CD14-positive monocyte (primary cell): Measurements from ENCODE around the gene IFNA16. TPM values are rescaled to one million over a fixed set of nuclear protein-coding genes. Genes with fewer than 3 reads are reported as not detected.
"Not testable (repeated sequence)": the region's sequence is repeated elsewhere in the genome, so short reads cannot be mapped to it uniquely, and the experiment has no call there.

Source experiments
- DNase-seq, 3 donors: peaks; one replicate each; pipeline ENCODE4 v3.0.0-alpha.2; 2011 to 2022
- H2AFZ ChIP-seq: 2 replicates; pipeline ENCODE4 v1.6.0; 2012; ENCODE audit warnings: mild to moderate bottlenecking, low read depth, low read length, inconsistent platforms; ENCODE audit not compliant: insufficient read depth, poor library complexity, severe bottlenecking
- H3K27ac ChIP-seq, 2 donors: 1 replicate in 1 of 2; 2 replicates in 1 of 2; pipeline ENCODE4 v1.5.1; 2012 to 2013; ENCODE audit warnings: low read length in 2 of 2, control low read depth in 1 of 2, inconsistent platforms in 1 of 2, low read depth in 1 of 2, mild to moderate bottlenecking in 1 of 2
- H3K27me3 ChIP-seq, 2 donors: one replicate each; pipeline versions ENCODE4 v1.6.0 to v1.6.1; 2011 to 2013; ENCODE audit warnings: low read length in 2 of 2; ENCODE audit not compliant: control insufficient read depth in 2 of 2, insufficient read depth in 2 of 2
- H3K36me3 ChIP-seq, 2 donors: replicated peaks in 1 of 2; 1 replicate in 1 of 2; 2 replicates in 1 of 2; pipeline versions ENCODE4 v1.5.1 to v1.6.1; 2012 to 2013; ENCODE audit warnings: low read length in 2 of 2, control low read depth in 1 of 2, inconsistent platforms in 1 of 2, mild to moderate bottlenecking in 1 of 2; ENCODE audit not compliant: insufficient read depth in 2 of 2, control insufficient read depth in 1 of 2
- H3K4me1 ChIP-seq, 2 donors: 1 replicate in 1 of 2; 2 replicates in 1 of 2; pipeline versions ENCODE4 v1.5.1 to v1.6.1; 2012 to 2013; ENCODE audit warnings: low read length in 2 of 2, control low read depth in 1 of 2, inconsistent platforms in 1 of 2, mild to moderate bottlenecking in 1 of 2, moderate library complexity in 1 of 2; ENCODE audit not compliant: insufficient read depth in 2 of 2, control insufficient read depth in 1 of 2
- H3K4me2 ChIP-seq: replicated peaks from 2 replicates; pipeline ENCODE3; 2012; ENCODE audit warnings: low read length, moderate library complexity, mild to moderate bottlenecking; ENCODE audit not compliant: poor library complexity, severe bottlenecking; ENCODE audit errors: extremely low read depth
- H3K4me3 ChIP-seq, 3 experiments: fragments of 200-600 bp in 1 of 3; sonication (generic) in 1 of 3; replicated peaks in 1 of 3; 1 replicate in 2 of 3; 2 replicates in 1 of 3; pipeline ENCODE4 v1.5.1; 2011 to 2013; ENCODE audit warnings: low read length in 3 of 3, mild to moderate bottlenecking in 3 of 3, control low read depth in 2 of 3, low read depth in 2 of 3, inconsistent platforms in 1 of 3, moderate library complexity in 1 of 3
- H3K79me2 ChIP-seq: 2 replicates; pipeline ENCODE4 v1.6.0; 2012; ENCODE audit warnings: mild to moderate bottlenecking, control low read depth, inconsistent platforms, low read length, moderate library complexity; ENCODE audit not compliant: insufficient read depth
- H3K9ac ChIP-seq: 2 replicates; pipeline ENCODE4 v1.6.0; 2017; ENCODE audit warnings: low read length, mild to moderate bottlenecking; ENCODE audit not compliant: insufficient read depth, poor library complexity, severe bottlenecking
- H3K9me3 ChIP-seq, 2 donors: replicated peaks in 1 of 2; 1 replicate in 1 of 2; 2 replicates in 1 of 2; pipeline versions ENCODE4 v1.5.1 to v1.6.1; 2012 to 2013; ENCODE audit warnings: low read length in 2 of 2, control low read depth in 1 of 2; ENCODE audit not compliant: control insufficient read depth in 1 of 2, insufficient read depth in 1 of 2
- H4K20me1 ChIP-seq: 2 replicates; pipeline ENCODE4 v1.6.0; 2012; ENCODE audit warnings: mild to moderate bottlenecking, low read length, control low read depth, moderate library complexity; ENCODE audit not compliant: insufficient read depth
- H3K27ac Mint-ChIP-seq, 7 donors: one replicate each; pipeline ENCODE4 v1.8.0; 2020; ENCODE audit warnings: mild to moderate bottlenecking in 7 of 7, mixed read lengths in 7 of 7, moderate library complexity in 6 of 7, inconsistent platforms in 2 of 7
- H3K27me3 Mint-ChIP-seq, 3 donors: one replicate each; pipeline ENCODE4 v1.8.0; 2021 to 2022; ENCODE audit warnings: low read depth in 3 of 3, mild to moderate bottlenecking in 3 of 3, mixed read lengths in 3 of 3, moderate library complexity in 3 of 3, inconsistent platforms in 1 of 3
- H3K36me3 Mint-ChIP-seq, 2 donors: one replicate each; pipeline ENCODE4 v1.8.0; 2020; ENCODE audit warnings: mixed read lengths in 2 of 2, inconsistent platforms in 1 of 2, mild to moderate bottlenecking in 1 of 2
- H3K4me1 Mint-ChIP-seq: one replicate; pipeline ENCODE4 v1.8.0; 2020; ENCODE audit warnings: mild to moderate bottlenecking, mixed read lengths
- H3K4me3 Mint-ChIP-seq, 2 donors: one replicate each; pipeline ENCODE4 v1.8.0; 2020; ENCODE audit warnings: mild to moderate bottlenecking in 2 of 2, mixed read lengths in 2 of 2, moderate library complexity in 1 of 2
- H3K9me3 Mint-ChIP-seq, 7 donors: one replicate each; pipeline ENCODE4 v1.8.0; 2020 to 2022; ENCODE audit warnings: mixed read lengths in 7 of 7, mild to moderate bottlenecking in 6 of 7, moderate library complexity in 6 of 7, inconsistent platforms in 2 of 7
- WGBS: methylation state at CpG from one replicate; pipeline ENCODE4 v1.1.5; 2013; ENCODE audit warnings: missing lambda C conversion rate; ENCODE audit not compliant: insufficient coverage; 5-methylcytosine and 5-hydroxymethylcytosine counted together
- intact Hi-C, 2 donors: fragments of 100-400 bp; cut with micrococcal nuclease; formaldehyde crosslinking; loops; one replicate each; pipeline versions ENCODE4 v1.15.0 to v1.15.1; 2023
- polyA minus RNA-seq: library from RNA; depleted of rRNA, polyadenylated mRNA; stranded (reverse); fragments of >200 nt; gene quantifications from 2 replicates; pipeline ENCODE4 v1.2.3, GENCODE V29; 2012
- polyA plus RNA-seq, 3 donors: library from polyadenylated mRNA; depleted of rRNA in 1 of 3; unstranded in 2 of 3; stranded (reverse) in 1 of 3; fragments of 300-500 nt in 2 of 3; fragments of >200 nt in 1 of 3; fragmentation: Illumina TruSeq in 2 of 3; gene quantifications; 1 replicate in 2 of 3; 2 replicates in 1 of 3; pipeline ENCODE4 v1.2.3, GENCODE V29; 2012 to 2021
- total RNA-seq, 12 experiments: library from RNA in 1 of 12; stranded (reverse) in 1 of 12; fragments of 120-200 nt in 1 of 12; gene quantifications; one replicate each; pipeline ENCODE4 v1.2.4 and lab custom pipeline; 2013 to 2026; ENCODE audit warnings: mixed read lengths in 6 of 12, inconsistent platforms in 1 of 12
- TF ChIP-seq, protein P1 (sequence below): fragments of 200-600 bp; IDR thresholded peaks from one replicate; pipeline ENCODE4 v1.8.0; 2022; ENCODE audit warnings: antibody characterized with exemption, mild to moderate bottlenecking

Gene IFNA16
- not detected for total RNA-seq (2013)
- polyA plus RNA-seq (not detected), polyA minus RNA-seq (not detected in 2 replicates), total RNA-seq (lab: John Stamatoyannopoulos, UW) (0 reads per million in 11 experiments)

DNA sequence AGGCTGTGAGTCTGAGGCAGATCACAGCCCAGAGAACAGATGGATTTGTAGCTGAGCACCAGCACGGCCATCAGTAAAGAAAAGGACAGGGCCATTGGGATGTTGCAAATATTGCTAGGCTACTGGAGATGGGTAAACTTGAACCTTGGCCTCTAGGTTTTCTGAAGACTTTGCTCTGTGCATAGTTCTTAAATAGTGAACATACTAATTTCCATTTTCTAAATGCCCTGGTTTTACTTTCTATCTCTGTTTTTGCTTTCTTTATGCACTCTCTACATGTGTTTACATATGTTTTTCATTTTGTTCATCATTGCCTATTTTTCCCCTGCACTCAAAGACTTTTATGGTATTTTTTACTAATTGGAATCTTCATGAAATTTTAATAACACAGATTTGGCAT lies at the start of gene IFNA16:
Gene IFNA16 (minus strand): TSS at position 101 of the 400 bp plus-strand sequence. CDS start 6 bp downstream, at position 95.
- H3K27me3 ChIP-seq, H3K27me3 Mint-ChIP-seq, H3K9me3 ChIP-seq, H3K36me3 ChIP-seq, H3K79me2 ChIP-seq, H4K20me1 ChIP-seq, H2AFZ ChIP-seq, H3K4me1 ChIP-seq, H3K27ac ChIP-seq, H3K4me3 ChIP-seq, H3K27ac Mint-ChIP-seq, H3K9ac ChIP-seq, H3K4me2 ChIP-seq, DNase-seq, H3K36me3 Mint-ChIP-seq, intact Hi-C loops, H3K4me3 Mint-ChIP-seq, H3K9me3 Mint-ChIP-seq: not testable (repeated sequence)
- WGBS = no CpG with 5 or more reads among the region's 1 CpG
- H3K4me1 Mint-ChIP-seq = peaks cover 11% of the 10 kb centered on the region

GRCh38 chr9:21265421-21266189 lies 48.5 kb upstream of the IFNA16 start:
- no peak overlapping the region for H3K4me3 ChIP-seq
- no peaks in the 10 kb centered on the region for H3K36me3 ChIP-seq
- H3K4me1 ChIP-seq = peaks cover 9% of the 10 kb centered on the region in 2 donors
- H3K4me2 ChIP-seq = no peak overlapping the region
- Mint-ChIP-seq H3K4me3 (no peak overlapping the region), H3K36me3 (no peaks in the 10 kb centered on the region), H3K27ac (no peak overlapping the region), H3K9me3 (peaks cover 0 to 2% (median 0%) of the 10 kb centered on the region in 7 donors), H3K4me1 (peaks cover 11% of the 10 kb centered on the region), H3K27me3 (peaks cover 0 to 11% (median 4%) of the 10 kb centered on the region in 3 donors)
- no peak overlapping the region for H3K27ac ChIP-seq
- H3K79me2 ChIP-seq = no peaks in the 10 kb centered on the region
- no peaks in the 10 kb centered on the region for H4K20me1 ChIP-seq
- H3K27me3 ChIP-seq = no peaks in the 10 kb centered on the region
- TF ChIP-seq, protein P1, sequence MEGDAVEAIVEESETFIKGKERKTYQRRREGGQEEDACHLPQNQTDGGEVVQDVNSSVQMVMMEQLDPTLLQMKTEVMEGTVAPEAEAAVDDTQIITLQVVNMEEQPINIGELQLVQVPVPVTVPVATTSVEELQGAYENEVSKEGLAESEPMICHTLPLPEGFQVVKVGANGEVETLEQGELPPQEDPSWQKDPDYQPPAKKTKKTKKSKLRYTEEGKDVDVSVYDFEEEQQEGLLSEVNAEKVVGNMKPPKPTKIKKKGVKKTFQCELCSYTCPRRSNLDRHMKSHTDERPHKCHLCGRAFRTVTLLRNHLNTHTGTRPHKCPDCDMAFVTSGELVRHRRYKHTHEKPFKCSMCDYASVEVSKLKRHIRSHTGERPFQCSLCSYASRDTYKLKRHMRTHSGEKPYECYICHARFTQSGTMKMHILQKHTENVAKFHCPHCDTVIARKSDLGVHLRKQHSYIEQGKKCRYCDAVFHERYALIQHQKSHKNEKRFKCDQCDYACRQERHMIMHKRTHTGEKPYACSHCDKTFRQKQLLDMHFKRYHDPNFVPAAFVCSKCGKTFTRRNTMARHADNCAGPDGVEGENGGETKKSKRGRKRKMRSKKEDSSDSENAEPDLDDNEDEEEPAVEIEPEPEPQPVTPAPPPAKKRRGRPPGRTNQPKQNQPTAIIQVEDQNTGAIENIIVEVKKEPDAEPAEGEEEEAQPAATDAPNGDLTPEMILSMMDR = no peak
- no peak overlapping the region for H3K9ac ChIP-seq
- WGBS = no CpG with 5 or more reads among the region's 1 CpG
- no peaks in the 10 kb centered on the region for H3K9me3 ChIP-seq
- H2AFZ ChIP-seq = no peak overlapping the region
- intact Hi-C loops = no loop called here
- DNase-seq = no peak
